Measurements from ENCODE around the gene NDUFV1. TPM values are rescaled to one million over a fixed set of nuclear protein-coding genes. Genes with fewer than 3 reads are reported as not detected.

NDUFV1 gene
- total RNA-seq, 1 experiment from 2014 or later = 242 TPM

DNA sequence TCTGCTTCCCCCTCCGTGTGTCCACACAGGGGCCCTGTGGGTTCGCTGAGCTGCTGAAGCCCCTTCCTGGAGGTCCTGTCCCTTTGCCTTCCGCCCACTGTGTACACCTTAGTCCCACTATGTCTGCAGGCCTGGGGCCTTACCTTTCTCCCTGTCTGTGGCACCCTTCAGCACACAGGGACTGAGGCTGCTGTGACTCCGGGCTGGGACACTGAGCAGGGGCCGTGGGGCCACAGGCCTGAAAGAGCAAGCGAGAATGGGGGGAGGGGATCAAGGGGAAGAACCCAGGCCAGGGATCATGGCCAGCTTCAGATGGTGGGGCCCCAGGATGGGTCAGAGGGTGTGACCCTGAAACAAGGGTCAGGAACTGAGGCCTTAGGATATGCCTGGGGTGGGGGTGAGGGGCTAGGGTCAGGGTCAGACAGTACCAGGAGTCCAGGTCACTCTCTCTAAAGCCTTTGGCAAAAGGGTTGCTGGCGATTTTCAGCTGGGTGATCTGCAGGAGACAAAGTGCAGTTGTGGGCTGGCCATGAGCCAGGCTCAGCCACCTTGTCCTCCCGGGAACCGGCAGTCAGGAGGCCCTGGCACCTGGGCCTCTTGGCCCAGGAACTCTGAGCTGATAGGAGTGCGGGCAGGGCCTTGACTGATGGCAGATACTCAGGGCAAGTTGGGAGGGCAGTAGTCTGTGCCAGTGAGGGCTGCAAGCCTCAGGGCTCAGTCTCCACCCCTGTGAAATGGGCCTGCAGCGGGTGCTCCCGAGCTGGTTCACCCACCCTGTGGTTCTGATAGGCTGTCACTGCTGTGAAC lies 25.6 kb downstream of the NDUFV1 start:
- POLR2A ChIA-PET = no interaction called here
- Histone ChIP-seq H3K9me2 (ENCODE audit: insufficient read depth) (no peaks in the 10 kb centered on the region), H3K4me1 (ENCODE audit: control insufficient read depth in 1 of 2, insufficient read depth in 2 of 2, low read length in 2 of 2) (peaks cover 5 to 25% of the 10 kb centered on the region in 2 experiments; a peak in 3 of 4 replicates), H3K9me3 (ENCODE audit: control insufficient read depth in 1 of 2, insufficient read depth in 1 of 2, low read depth in 1 of 2, low read length in 2 of 2) (no peaks in the 10 kb centered on the region), H3K27me3 (ENCODE audit: insufficient read depth, low read length) (no peaks in the 10 kb centered on the region), H2AFZ (ENCODE audit: low read depth, low read length, poor library complexity, severe bottlenecking) (no peak overlapping the region), H3K9ac (ENCODE audit: low read length) (no peak overlapping the region), H3K27ac (ENCODE audit: low read depth, low read length) (no peak overlapping the region), H3K4me3 (replicated peaks in 1 of 2; ENCODE audit: low read depth in 1 of 2, low read length in 2 of 2) (no peak overlapping the region), H4K20me1 (ENCODE audit: insufficient read depth) (no peaks in the 10 kb centered on the region), H3K36me3 (ENCODE audit: control insufficient read depth in 1 of 2, insufficient read depth in 2 of 2, low read length in 2 of 2) (no peaks in the 10 kb centered on the region), H3K4me2 (ENCODE audit: low read length) (no peak overlapping the region), H3K79me2 (ENCODE audit: insufficient read depth, low read length) (no peaks in the 10 kb centered on the region)
- ATAC-seq (no peak), DNase-seq (ENCODE audit: low read depth, low spot score) (no peak)
- intact Hi-C loops (cut with micrococcal nuclease) = loop anchor here (10.0 kb wide), 1 partner anchor 82 kb away; no protein-coding TSS in a partner anchor
- no peak for TF ChIP-seq EGR1 (IDR thresholded peaks at IDR 0.05; ENCODE audit: low read depth)
- no peak for TF ChIP-seq YY1 (IDR thresholded peaks at IDR 0.05; ENCODE audit: extremely low read depth, insufficient replicate concordance, low read depth, low read length)
- no peak for TF ChIP-seq FOSL1 (IDR thresholded peaks at IDR 0.05; ENCODE audit: low read depth)
- no peak for TF ChIP-seq POLR2A (IDR thresholded peaks at IDR 0.05; ENCODE audit: borderline replicate concordance, extremely low read depth, insufficient read depth, insufficient read length)
- TF ChIP-seq, protein P1, sequence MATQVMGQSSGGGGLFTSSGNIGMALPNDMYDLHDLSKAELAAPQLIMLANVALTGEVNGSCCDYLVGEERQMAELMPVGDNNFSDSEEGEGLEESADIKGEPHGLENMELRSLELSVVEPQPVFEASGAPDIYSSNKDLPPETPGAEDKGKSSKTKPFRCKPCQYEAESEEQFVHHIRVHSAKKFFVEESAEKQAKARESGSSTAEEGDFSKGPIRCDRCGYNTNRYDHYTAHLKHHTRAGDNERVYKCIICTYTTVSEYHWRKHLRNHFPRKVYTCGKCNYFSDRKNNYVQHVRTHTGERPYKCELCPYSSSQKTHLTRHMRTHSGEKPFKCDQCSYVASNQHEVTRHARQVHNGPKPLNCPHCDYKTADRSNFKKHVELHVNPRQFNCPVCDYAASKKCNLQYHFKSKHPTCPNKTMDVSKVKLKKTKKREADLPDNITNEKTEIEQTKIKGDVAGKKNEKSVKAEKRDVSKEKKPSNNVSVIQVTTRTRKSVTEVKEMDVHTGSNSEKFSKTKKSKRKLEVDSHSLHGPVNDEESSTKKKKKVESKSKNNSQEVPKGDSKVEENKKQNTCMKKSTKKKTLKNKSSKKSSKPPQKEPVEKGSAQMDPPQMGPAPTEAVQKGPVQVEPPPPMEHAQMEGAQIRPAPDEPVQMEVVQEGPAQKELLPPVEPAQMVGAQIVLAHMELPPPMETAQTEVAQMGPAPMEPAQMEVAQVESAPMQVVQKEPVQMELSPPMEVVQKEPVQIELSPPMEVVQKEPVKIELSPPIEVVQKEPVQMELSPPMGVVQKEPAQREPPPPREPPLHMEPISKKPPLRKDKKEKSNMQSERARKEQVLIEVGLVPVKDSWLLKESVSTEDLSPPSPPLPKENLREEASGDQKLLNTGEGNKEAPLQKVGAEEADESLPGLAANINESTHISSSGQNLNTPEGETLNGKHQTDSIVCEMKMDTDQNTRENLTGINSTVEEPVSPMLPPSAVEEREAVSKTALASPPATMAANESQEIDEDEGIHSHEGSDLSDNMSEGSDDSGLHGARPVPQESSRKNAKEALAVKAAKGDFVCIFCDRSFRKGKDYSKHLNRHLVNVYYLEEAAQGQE (IDR thresholded peaks at IDR 0.05; ENCODE audit: low read depth) = no peak
- TF ChIP-seq SIN3A (IDR thresholded peaks at IDR 0.05; ENCODE audit: low read depth) = no peak
- TF ChIP-seq ELF1 (IDR thresholded peaks at IDR 0.05; ENCODE audit: borderline replicate concordance, low read depth) = no peak
- TF ChIP-seq, protein P2, sequence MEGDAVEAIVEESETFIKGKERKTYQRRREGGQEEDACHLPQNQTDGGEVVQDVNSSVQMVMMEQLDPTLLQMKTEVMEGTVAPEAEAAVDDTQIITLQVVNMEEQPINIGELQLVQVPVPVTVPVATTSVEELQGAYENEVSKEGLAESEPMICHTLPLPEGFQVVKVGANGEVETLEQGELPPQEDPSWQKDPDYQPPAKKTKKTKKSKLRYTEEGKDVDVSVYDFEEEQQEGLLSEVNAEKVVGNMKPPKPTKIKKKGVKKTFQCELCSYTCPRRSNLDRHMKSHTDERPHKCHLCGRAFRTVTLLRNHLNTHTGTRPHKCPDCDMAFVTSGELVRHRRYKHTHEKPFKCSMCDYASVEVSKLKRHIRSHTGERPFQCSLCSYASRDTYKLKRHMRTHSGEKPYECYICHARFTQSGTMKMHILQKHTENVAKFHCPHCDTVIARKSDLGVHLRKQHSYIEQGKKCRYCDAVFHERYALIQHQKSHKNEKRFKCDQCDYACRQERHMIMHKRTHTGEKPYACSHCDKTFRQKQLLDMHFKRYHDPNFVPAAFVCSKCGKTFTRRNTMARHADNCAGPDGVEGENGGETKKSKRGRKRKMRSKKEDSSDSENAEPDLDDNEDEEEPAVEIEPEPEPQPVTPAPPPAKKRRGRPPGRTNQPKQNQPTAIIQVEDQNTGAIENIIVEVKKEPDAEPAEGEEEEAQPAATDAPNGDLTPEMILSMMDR (IDR thresholded peaks at IDR 0.05 in 2 of 3, conservative IDR thresholded peaks at IDR 0.05 in 1 of 3; ENCODE audit: borderline replicate concordance in 1 of 3, insufficient read depth in 1 of 3, low read depth in 2 of 3, low read length in 2 of 3) = no peak
- no peak for TF ChIP-seq EZH2 (IDR thresholded peaks at IDR 0.05)
- TF ChIP-seq EZH2phosphoT487 (IDR thresholded peaks at IDR 0.05; ENCODE audit: borderline replicate concordance) = no peak
- TF ChIP-seq RAD21 (IDR thresholded peaks at IDR 0.05; ENCODE audit: low read depth) = no peak
- TF ChIP-seq JUND (IDR thresholded peaks at IDR 0.05) = no peak
- TF ChIP-seq SP1 (IDR thresholded peaks at IDR 0.05; ENCODE audit: low read depth) = no peak
- TF ChIP-seq ZFX (IDR thresholded peaks at IDR 0.05) = no peak
- TF ChIP-seq, protein P3, sequence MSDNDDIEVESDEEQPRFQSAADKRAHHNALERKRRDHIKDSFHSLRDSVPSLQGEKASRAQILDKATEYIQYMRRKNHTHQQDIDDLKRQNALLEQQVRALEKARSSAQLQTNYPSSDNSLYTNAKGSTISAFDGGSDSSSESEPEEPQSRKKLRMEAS (IDR thresholded peaks at IDR 0.05) = no peak
- TF ChIP-seq, protein P4, sequence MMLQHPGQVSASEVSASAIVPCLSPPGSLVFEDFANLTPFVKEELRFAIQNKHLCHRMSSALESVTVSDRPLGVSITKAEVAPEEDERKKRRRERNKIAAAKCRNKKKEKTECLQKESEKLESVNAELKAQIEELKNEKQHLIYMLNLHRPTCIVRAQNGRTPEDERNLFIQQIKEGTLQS (IDR thresholded peaks at IDR 0.05) = no peak
- TF ChIP-seq TCF7L2 (IDR thresholded peaks at IDR 0.05; ENCODE audit: borderline replicate concordance, extremely low read depth, insufficient read depth, insufficient read length) = no peak
- RAD21 ChIA-PET (ENCODE audit: low non-redundant PET in 1 of 2, low total read pairs in 2 of 2, uncharacterized antibody in 2 of 2, unreplicated experiment in 2 of 2) = no interaction called here
- no TSS peak for BruUV-seq (replicated peaks)
- CTCF ChIA-PET = interaction anchor here (1.1 kb wide), 1 partner anchor 27 kb away, joined by 3 read pairs; no protein-coding TSS in a partner anchor

All from HCT116 (cell line).